Measurements from ENCODE around the gene UBASH3B.

DNA sequence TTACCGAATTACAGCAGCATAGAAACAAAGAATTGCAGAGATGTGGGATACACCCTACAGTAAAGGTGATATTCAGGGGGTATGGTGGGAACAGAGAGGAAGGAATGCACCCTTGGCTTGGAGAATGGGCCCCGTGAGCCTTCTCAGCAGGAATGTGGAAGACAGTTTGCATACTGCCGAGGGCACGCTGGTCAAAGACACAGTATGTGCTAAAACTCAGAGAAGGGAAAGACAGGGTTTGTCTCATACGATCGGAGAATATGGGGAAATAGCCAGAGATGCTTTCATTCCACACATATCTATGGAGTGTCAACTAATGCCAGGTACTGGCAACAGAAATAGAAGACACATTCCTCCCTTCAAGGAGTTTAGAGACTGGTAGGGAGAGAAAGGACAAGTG lies 36.9 kb downstream of the UBASH3B start:
- TF ChIP-seq EZH2 (IDR thresholded peaks at IDR 0.05; ENCODE audit: low read length, missing control alignments) (no peak), CTCF (conservative IDR thresholded peaks at IDR 0.05 in 1 of 2, IDR thresholded peaks at IDR 0.05 in 1 of 2; ENCODE audit: low read depth in 1 of 2, low read length in 2 of 2) (no peak)

Data from fibroblast of lung (primary cell).